ENCODE measurements around the gene NOS1. TPM values are rescaled to one million over a fixed set of nuclear protein-coding genes. Genes with fewer than 3 reads are reported as not detected.

NOS1 gene
- total RNA-seq, 1 donor from 2014 or later = 0.80 TPM

GRCh38 chr12:117318591-117318990 lies 42.8 kb downstream of the NOS1 start:
- TF ChIP-seq CTCF (IDR thresholded peaks at IDR 0.05; ENCODE audit: unreplicated experiment) = no peak
- H3K4me1 Mint-ChIP-seq = no peaks in the 10 kb centered on the region
- no peaks in the 10 kb centered on the region for H3K36me3 Mint-ChIP-seq
- no peak overlapping the region for H3K4me3 Mint-ChIP-seq
- peaks cover 55% of the 10 kb centered on the region for H3K27me3 Mint-ChIP-seq (ENCODE audit: low read depth)
- no peak for DNase-seq (ENCODE audit: low spot score in 2 of 2, unreplicated experiment in 2 of 2)
- H3K27ac Mint-ChIP-seq = no peak overlapping the region
- H3K9me3 Mint-ChIP-seq = peaks cover 3% of the 10 kb centered on the region

GRCh38 chr12:117316336-117316735 lies 45.1 kb downstream of the NOS1 start:
- H3K27ac Mint-ChIP-seq = no peak overlapping the region
- H3K36me3 Mint-ChIP-seq = no peaks in the 10 kb centered on the region
- peaks cover 49% of the 10 kb centered on the region for H3K27me3 Mint-ChIP-seq (ENCODE audit: low read depth)
- no peaks in the 10 kb centered on the region for H3K4me1 Mint-ChIP-seq
- DNase-seq (ENCODE audit: low spot score in 2 of 2, unreplicated experiment in 2 of 2) = no peak
- H3K4me3 Mint-ChIP-seq = no peak overlapping the region
- TF ChIP-seq CTCF (IDR thresholded peaks at IDR 0.05; ENCODE audit: unreplicated experiment) = no peak
- H3K9me3 Mint-ChIP-seq = peaks cover 3% of the 10 kb centered on the region

GRCh38 chr12:117313926-117314325 lies 47.5 kb downstream of the NOS1 start:
- H3K4me1 Mint-ChIP-seq = no peaks in the 10 kb centered on the region
- no peak for TF ChIP-seq CTCF (IDR thresholded peaks at IDR 0.05; ENCODE audit: unreplicated experiment)
- H3K27ac Mint-ChIP-seq = no peak overlapping the region
- H3K36me3 Mint-ChIP-seq = no peaks in the 10 kb centered on the region
- no peak for DNase-seq (ENCODE audit: low spot score in 2 of 2, unreplicated experiment in 2 of 2)
- H3K27me3 Mint-ChIP-seq (ENCODE audit: low read depth) = peaks cover 32% of the 10 kb centered on the region
- peaks cover 3% of the 10 kb centered on the region for H3K9me3 Mint-ChIP-seq
- no peak overlapping the region for H3K4me3 Mint-ChIP-seq

GRCh38 chr12:117312770-117313169 lies 48.7 kb downstream of the NOS1 start:
- Mint-ChIP-seq H3K36me3 (no peaks in the 10 kb centered on the region), H3K4me3 (no peak overlapping the region), H3K4me1 (no peaks in the 10 kb centered on the region), H3K9me3 (peaks cover 3% of the 10 kb centered on the region), H3K27ac (no peak overlapping the region), H3K27me3 (ENCODE audit: low read depth) (peaks cover 24% of the 10 kb centered on the region)
- no peak for DNase-seq (ENCODE audit: low spot score in 2 of 2, unreplicated experiment in 2 of 2)
- TF ChIP-seq CTCF (IDR thresholded peaks at IDR 0.05; ENCODE audit: unreplicated experiment) = no peak

- Mint-ChIP-seq H3K9me3 (no peaks in the 10 kb centered on the region), H3K36me3 (no peaks in the 10 kb centered on the region), H3K4me3 (no peak overlapping the region), H3K27ac (no peak overlapping the region), H3K4me1 (no peaks in the 10 kb centered on the region), H3K27me3 (ENCODE audit: low read depth) (peaks cover 17% of the 10 kb centered on the region)
- no peak for TF ChIP-seq CTCF (IDR thresholded peaks at IDR 0.05; ENCODE audit: unreplicated experiment)
- no peak for DNase-seq (ENCODE audit: low spot score in 2 of 2, unreplicated experiment in 2 of 2)
These were observed 52.0 kb downstream of the NOS1 start for GRCh38 chr12:117309276-117309925.

- H3K27me3 Mint-ChIP-seq (ENCODE audit: low read depth) = peaks cover 17% of the 10 kb centered on the region
- no peak overlapping the region for H3K4me3 Mint-ChIP-seq
- H3K27ac Mint-ChIP-seq = no peak overlapping the region
- TF ChIP-seq CTCF (IDR thresholded peaks at IDR 0.05; ENCODE audit: unreplicated experiment) = no peak
- H3K4me1 Mint-ChIP-seq = no peaks in the 10 kb centered on the region
- peaks cover 3% of the 10 kb centered on the region for H3K9me3 Mint-ChIP-seq
- H3K36me3 Mint-ChIP-seq = no peaks in the 10 kb centered on the region
- no peak for DNase-seq (ENCODE audit: low spot score in 2 of 2, unreplicated experiment in 2 of 2)
These were observed 61.3 kb downstream of the NOS1 start for GRCh38 chr12:117300174-117300573.

Data from mesothelial cell of epicardium (in vitro differentiated cells).